ENCODE measurements around the gene MRPL28.
"Not testable (repeated sequence)": the region's sequence is repeated elsewhere in the genome, so short reads cannot be mapped to it uniquely, and the experiment has no call there.

The MRPL28 gene

DNA sequence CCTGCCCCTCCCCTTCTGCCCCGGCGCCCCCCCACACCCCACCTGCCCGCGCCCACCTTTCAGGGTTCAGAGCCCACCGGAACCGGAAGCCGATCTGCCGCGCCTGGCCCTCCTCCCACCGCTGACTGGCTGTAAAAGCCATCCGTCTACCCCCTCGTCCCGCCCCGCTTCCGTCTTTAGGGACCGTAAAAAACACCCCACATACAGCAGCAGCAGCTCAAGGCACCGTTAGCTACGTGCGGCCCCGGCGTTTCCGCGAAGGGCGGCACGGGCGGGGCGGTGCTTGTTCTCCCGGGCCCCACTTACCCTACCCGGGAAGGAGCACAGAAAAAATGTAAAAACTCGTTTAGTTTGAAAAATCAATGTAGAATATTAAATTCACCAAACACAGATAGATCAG, at the start of gene MRPL28:
Gene MRPL28 (minus strand): TSS at position 96 of the 400 bp plus-strand sequence. CDS start 320 bp downstream, outside the sequence.
- DNase-seq (peak; percentile 97), ATAC-seq (ENCODE audit: insufficient read depth, low read depth) (peak; percentile 99)
- Histone ChIP-seq H2AFZ (ENCODE audit: low read depth, low read length) (peak within 1 kb of the TSS; percentile 56), H3K9ac (ENCODE audit: low read depth, low read length) (peak within 1 kb of the TSS; percentile 56), H4K20me1 (ENCODE audit: insufficient read depth, low read length) (peaks cover 20% of the 10 kb centered on the region; the same call in 1 of the 2 replicates), H3K4me2 (ENCODE audit: insufficient read depth, low read length) (peak within 1 kb of the TSS; percentile 68), H3K27me3 (ENCODE audit: insufficient read depth, low read length, poor library complexity) (no peaks in the 10 kb centered on the region), H3K79me2 (ENCODE audit: insufficient read depth, low read length) (peaks cover 7% of the 10 kb centered on the region), H3K36me3 (ENCODE audit: insufficient read depth, low read length) (peaks cover 77% of the 10 kb centered on the region), H3K9me3 (ENCODE audit: insufficient read depth, low read length, severe bottlenecking) (no peaks in the 10 kb centered on the region), H3K4me3 (ENCODE audit: low read depth in 1 of 2, low read length in 2 of 2) (peak within 1 kb of the TSS; percentile 8 to 53; a peak in 3 of 4 replicates), H3K4me1 (ENCODE audit: insufficient read depth, low read length) (peaks cover 27% of the 10 kb centered on the region), H3K27ac (ENCODE audit: low read length) (peak within 1 kb of the TSS; percentile 77)
- no peak for TF ChIP-seq EZH2 (IDR thresholded peaks at IDR 0.05; ENCODE audit: borderline replicate concordance, low read depth, low read length, severe bottlenecking)
- TF ChIP-seq, protein P1, sequence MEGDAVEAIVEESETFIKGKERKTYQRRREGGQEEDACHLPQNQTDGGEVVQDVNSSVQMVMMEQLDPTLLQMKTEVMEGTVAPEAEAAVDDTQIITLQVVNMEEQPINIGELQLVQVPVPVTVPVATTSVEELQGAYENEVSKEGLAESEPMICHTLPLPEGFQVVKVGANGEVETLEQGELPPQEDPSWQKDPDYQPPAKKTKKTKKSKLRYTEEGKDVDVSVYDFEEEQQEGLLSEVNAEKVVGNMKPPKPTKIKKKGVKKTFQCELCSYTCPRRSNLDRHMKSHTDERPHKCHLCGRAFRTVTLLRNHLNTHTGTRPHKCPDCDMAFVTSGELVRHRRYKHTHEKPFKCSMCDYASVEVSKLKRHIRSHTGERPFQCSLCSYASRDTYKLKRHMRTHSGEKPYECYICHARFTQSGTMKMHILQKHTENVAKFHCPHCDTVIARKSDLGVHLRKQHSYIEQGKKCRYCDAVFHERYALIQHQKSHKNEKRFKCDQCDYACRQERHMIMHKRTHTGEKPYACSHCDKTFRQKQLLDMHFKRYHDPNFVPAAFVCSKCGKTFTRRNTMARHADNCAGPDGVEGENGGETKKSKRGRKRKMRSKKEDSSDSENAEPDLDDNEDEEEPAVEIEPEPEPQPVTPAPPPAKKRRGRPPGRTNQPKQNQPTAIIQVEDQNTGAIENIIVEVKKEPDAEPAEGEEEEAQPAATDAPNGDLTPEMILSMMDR (IDR thresholded peaks at IDR 0.05; ENCODE audit: borderline replicate concordance, extremely low read depth, low read length, poor library complexity, severe bottlenecking): no peak

DNA sequence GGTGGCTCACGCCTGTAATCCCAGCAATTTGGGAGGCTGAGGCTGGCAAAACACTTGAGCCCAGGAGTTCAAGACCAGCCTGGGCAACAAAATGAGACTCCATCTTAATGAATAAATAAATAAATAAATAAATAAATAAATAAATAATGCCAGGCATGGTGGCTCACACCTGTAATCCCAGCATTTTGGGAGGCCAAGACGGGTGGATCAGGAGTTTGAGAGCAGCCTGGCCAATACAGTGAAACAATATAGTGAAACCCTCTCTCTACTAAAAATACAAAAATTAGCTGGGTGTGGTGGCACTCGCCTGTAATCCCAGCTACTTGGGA, 44.8 kb upstream of the MRPL28 start:
- not testable (repeated sequence) for H3K9me3 ChIP-seq (ENCODE audit: insufficient read depth, low read length, severe bottlenecking); H3K4me1 ChIP-seq (ENCODE audit: insufficient read depth, low read length); H4K20me1 ChIP-seq (ENCODE audit: insufficient read depth, low read length); DNase-seq; H3K9ac ChIP-seq (ENCODE audit: low read depth, low read length); H3K27ac ChIP-seq (ENCODE audit: low read length); H3K4me2 ChIP-seq (ENCODE audit: insufficient read depth, low read length); H3K79me2 ChIP-seq (ENCODE audit: insufficient read depth, low read length); ATAC-seq (ENCODE audit: insufficient read depth, low read depth); H3K4me3 ChIP-seq (ENCODE audit: low read depth in 1 of 2, low read length in 2 of 2); H3K27me3 ChIP-seq (ENCODE audit: insufficient read depth, low read length, poor library complexity); H2AFZ ChIP-seq (ENCODE audit: low read depth, low read length)
- H3K36me3 ChIP-seq (ENCODE audit: insufficient read depth, low read length): peaks cover 16% of the 10 kb centered on the region

DNA sequence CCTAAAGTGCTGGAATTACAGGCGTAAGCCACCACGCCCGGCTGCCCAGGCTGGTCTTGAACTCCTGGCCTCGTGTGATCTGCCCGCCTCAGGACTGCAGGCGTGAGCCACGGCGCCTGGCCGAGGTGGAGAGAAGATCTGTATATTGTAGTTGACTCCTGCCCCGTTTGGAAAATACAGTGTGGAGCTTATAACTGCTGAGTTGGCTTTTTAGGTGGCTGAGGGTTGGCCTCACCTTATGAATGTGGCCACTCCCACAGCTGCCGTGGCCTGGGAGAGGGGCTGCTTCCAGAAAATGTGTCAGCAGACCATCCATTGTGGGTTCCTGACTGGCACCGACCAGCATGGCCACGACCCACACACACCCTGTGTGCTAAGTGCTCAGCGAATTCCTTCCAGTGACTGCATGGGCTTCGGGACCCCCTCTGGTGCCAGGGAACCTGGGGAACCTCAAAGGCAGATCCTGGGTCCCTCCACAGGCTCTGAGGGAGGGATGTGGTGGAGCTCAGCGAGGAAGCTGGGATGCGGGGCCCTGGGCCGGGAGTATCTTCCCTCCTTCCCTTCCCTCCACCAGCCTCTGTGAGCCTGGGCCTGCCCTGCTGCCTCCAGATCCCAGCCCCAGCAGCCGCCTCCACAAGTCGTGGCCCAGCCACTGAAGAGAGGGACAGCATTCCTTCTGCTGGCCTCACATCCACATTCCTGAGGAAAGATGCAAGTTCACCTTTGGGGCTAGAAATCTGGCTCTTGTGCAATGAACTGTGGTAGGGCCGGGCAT, 44.2 kb upstream of the MRPL28 start:
- TF ChIP-seq, protein P1 (IDR thresholded peaks at IDR 0.05; ENCODE audit: borderline replicate concordance, extremely low read depth, low read length, poor library complexity, severe bottlenecking): no peak
- no peak for TF ChIP-seq EZH2 (IDR thresholded peaks at IDR 0.05; ENCODE audit: borderline replicate concordance, low read depth, low read length, severe bottlenecking)
- ATAC-seq (ENCODE audit: insufficient read depth, low read depth): no peak
- H3K4me3 ChIP-seq (ENCODE audit: low read depth in 1 of 2, low read length in 2 of 2): no peak overlapping the region

DNA sequence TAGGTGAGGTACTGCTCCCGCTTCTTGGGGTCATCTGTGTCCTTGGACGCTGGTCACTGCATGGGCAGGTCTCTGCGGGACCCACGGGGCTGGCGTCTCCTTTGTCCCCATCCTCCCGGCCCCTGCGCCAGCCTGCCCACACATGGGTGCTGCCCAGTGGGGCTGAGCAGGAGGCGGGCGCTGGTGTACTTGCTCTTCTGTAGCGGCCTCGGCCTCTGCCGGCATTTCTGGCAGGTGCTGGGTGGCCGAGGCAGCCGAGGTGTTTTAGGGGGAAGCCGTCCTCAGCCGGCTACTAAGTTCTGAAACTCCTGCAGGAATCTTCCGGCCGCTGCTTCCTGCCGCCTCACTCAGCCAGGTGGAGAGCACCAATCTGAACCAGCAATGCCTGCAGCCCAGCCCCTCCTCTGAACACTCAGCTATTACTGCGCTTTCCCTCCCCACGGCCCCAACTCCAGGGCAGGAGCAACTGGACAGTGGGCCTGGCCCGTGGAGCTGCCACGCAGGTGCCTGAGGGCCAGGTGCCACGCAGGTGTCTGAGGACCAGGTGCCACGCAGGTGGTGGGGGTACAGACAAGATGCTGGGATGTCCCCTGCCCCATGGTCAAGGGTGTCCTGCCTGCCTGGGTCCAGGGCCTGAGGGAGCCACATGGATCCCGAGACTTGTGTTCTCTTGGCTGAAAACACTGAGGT, 41.4 kb upstream of the MRPL28 start:
- Histone ChIP-seq H2AFZ (ENCODE audit: low read depth, low read length) (no peak overlapping the region), H3K9ac (ENCODE audit: low read depth, low read length) (no peak overlapping the region), H4K20me1 (ENCODE audit: insufficient read depth, low read length) (no peaks in the 10 kb centered on the region; the same call in 1 of the 2 replicates), H3K4me1 (ENCODE audit: insufficient read depth, low read length) (no peaks in the 10 kb centered on the region), H3K4me2 (ENCODE audit: insufficient read depth, low read length) (no peak overlapping the region), H3K27me3 (ENCODE audit: insufficient read depth, low read length, poor library complexity) (no peaks in the 10 kb centered on the region), H3K9me3 (ENCODE audit: insufficient read depth, low read length, severe bottlenecking) (no peaks in the 10 kb centered on the region), H3K4me3 (ENCODE audit: low read depth in 1 of 2, low read length in 2 of 2) (no peak overlapping the region), H3K27ac (ENCODE audit: low read length) (no peak overlapping the region), H3K36me3 (ENCODE audit: insufficient read depth, low read length) (peaks cover 20% of the 10 kb centered on the region), H3K79me2 (ENCODE audit: insufficient read depth, low read length) (no peaks in the 10 kb centered on the region)
- DNase-seq (no peak), ATAC-seq (ENCODE audit: insufficient read depth, low read depth) (no peak)
- TF ChIP-seq, protein P1 (IDR thresholded peaks at IDR 0.05; ENCODE audit: borderline replicate concordance, extremely low read depth, low read length, poor library complexity, severe bottlenecking): no peak
- TF ChIP-seq EZH2 (IDR thresholded peaks at IDR 0.05; ENCODE audit: borderline replicate concordance, low read depth, low read length, severe bottlenecking): no peak

More for the DNA sequence above, 44.2 kb upstream of the MRPL28 start:
- Histone ChIP-seq H3K4me2 (ENCODE audit: insufficient read depth, low read length) (no peak overlapping the region), H3K79me2 (ENCODE audit: insufficient read depth, low read length) (no peaks in the 10 kb centered on the region), H3K36me3 (ENCODE audit: insufficient read depth, low read length) (peaks cover 19% of the 10 kb centered on the region), H3K9me3 (ENCODE audit: insufficient read depth, low read length, severe bottlenecking) (no peaks in the 10 kb centered on the region), H2AFZ (ENCODE audit: low read depth, low read length) (no peak overlapping the region), H3K27me3 (ENCODE audit: insufficient read depth, low read length, poor library complexity) (no peaks in the 10 kb centered on the region), H3K4me1 (ENCODE audit: insufficient read depth, low read length) (no peaks in the 10 kb centered on the region), H3K9ac (ENCODE audit: low read depth, low read length) (no peak overlapping the region), H3K27ac (ENCODE audit: low read length) (no peak overlapping the region), H4K20me1 (ENCODE audit: insufficient read depth, low read length) (no peaks in the 10 kb centered on the region; the same call in 1 of the 2 replicates)
- DNase-seq: no peak

Data from DND-41 (cell line).